Kidney epithelial cell (primary cell): ENCODE data around the gene CC2D2B. TPM values are rescaled to one million over a fixed set of nuclear protein-coding genes. Genes with fewer than 3 reads are reported as not detected.
"Not testable (repeated sequence)": the region's sequence is repeated elsewhere in the genome, so short reads cannot be mapped to it uniquely, and the experiment has no call there.

Source experiments
- DNase-seq: peaks from one replicate; pipeline ENCODE4 v3.0.0-alpha.2; 2010; ENCODE audit warnings: low read depth
- H3K27me3 ChIP-seq: 2 replicates; pipeline ENCODE4 v1.6.0; 2011; ENCODE audit warnings: low read length; ENCODE audit not compliant: control insufficient read depth, insufficient read depth
- H3K36me3 ChIP-seq: 2 replicates; pipeline ENCODE4 v1.5.1; 2011; ENCODE audit warnings: low read length; ENCODE audit not compliant: control insufficient read depth, insufficient read depth
- H3K4me3 ChIP-seq: 2 replicates; pipeline ENCODE4 v1.5.1; 2011; ENCODE audit warnings: low read depth, mild to moderate bottlenecking, control low read depth, low read length
- total RNA-seq: library from RNA; depleted of rRNA; stranded (reverse); fragments of >200 nt; gene quantifications from 2 replicates; pipeline ENCODE4 v1.2.3, GENCODE V29; 2015
- TF ChIP-seq, protein P1 (sequence below): IDR thresholded peaks from 2 replicates; pipeline ENCODE4 v1.5.1; 2011; ENCODE audit warnings: mild to moderate bottlenecking, moderate library complexity, low read length, control low read depth, inconsistent platforms; ENCODE audit not compliant: insufficient read depth, poor library complexity, severe bottlenecking

CC2D2B gene
- total RNA-seq, 1 donor from 2014 or later, result not detected

DNA sequence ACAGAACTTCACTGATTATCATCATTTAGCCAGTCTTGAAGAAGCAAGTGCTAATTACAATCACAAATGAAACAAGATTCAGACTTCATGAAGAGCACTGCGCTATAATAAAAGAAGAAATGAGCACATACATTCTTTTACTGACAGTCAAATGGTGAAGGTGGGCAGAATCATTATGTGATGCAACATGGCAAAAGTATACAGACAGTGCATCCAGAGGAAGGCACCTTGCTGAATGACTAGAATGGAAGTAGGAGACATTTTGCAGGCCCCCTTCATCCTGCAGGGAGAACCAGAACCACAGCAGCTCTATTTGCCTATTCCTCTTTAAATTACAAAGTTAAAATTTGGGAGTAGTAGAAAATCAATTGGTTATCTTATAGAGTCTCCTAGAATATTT lies 31.0 kb upstream of the CC2D2B start:
- H3K27me3 ChIP-seq, result no peaks in the 10 kb centered on the region
- TF ChIP-seq, protein P1, sequence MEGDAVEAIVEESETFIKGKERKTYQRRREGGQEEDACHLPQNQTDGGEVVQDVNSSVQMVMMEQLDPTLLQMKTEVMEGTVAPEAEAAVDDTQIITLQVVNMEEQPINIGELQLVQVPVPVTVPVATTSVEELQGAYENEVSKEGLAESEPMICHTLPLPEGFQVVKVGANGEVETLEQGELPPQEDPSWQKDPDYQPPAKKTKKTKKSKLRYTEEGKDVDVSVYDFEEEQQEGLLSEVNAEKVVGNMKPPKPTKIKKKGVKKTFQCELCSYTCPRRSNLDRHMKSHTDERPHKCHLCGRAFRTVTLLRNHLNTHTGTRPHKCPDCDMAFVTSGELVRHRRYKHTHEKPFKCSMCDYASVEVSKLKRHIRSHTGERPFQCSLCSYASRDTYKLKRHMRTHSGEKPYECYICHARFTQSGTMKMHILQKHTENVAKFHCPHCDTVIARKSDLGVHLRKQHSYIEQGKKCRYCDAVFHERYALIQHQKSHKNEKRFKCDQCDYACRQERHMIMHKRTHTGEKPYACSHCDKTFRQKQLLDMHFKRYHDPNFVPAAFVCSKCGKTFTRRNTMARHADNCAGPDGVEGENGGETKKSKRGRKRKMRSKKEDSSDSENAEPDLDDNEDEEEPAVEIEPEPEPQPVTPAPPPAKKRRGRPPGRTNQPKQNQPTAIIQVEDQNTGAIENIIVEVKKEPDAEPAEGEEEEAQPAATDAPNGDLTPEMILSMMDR, result no peak
- no peak overlapping the region for H3K4me3 ChIP-seq
- H3K36me3 ChIP-seq, result no peaks in the 10 kb centered on the region
- no peak for DNase-seq

DNA sequence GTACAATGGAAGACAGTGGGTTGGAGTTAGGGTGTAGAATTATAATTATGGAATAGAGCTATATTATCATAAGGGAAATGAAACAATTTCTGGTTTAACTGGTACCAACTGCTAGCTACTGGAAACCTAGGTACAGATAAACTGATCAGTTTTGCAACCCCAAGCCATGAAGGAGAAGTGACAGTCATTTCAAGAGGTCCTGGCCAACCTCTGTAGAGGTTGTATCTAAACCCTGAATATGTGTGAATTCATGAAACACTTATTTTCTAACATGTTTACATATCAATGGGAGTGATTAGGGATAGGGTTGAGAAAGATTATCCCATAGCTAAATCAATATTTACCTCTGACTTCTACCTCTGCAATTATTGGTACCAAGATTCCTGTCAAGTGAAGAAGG lies 29.9 kb upstream of the CC2D2B start:
- Histone ChIP-seq H3K36me3 (no peaks in the 10 kb centered on the region), H3K4me3 (no peak overlapping the region), H3K27me3 (no peaks in the 10 kb centered on the region)
- TF ChIP-seq, protein P1, result no peak
- no peak for DNase-seq

DNA sequence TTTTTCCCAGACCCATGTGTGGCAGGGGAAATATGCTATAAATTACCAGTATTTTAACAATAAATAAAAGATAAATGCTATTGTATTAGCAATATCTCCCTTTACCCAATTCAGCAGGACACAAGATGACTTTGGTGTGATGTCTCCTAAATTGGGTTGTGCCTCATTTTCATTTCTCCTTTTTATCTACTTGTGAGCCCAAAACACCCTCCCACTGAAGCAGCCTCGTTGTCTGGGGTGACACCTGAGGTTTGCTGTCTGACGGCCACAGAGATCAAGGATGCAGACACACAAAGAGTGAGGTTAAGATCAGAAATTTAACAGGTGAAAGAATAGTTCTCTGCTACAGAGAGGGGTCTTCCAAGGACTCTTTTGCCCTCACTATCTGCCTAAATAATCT lies 27.1 kb upstream of the CC2D2B start:
- TF ChIP-seq, protein P1, result no peak
- no peaks in the 10 kb centered on the region for H3K36me3 ChIP-seq

DNA sequence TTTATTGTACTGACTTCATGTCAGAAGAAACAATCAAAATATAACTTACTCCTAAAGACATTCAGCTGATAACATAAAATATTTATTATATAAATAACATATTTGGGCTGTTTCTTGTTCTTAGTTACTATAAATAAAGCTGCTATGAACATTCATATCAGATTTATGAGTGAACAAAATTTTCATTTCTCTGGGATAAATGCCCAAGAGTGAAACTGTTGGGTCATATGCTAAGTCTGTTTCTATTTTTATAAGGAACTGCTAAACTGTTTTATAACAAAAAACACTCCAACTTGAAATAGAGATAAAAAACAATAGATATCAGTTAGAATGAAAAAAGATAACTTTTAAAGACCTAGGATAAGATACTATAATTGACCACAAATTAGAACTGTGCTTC lies 26.5 kb upstream of the CC2D2B start:
- Histone ChIP-seq H3K4me3 (no peak overlapping the region), H3K27me3 (no peaks in the 10 kb centered on the region), H3K36me3 (no peaks in the 10 kb centered on the region)
- no peak for DNase-seq
- TF ChIP-seq, protein P1, result no peak

More for the DNA sequence above, 27.1 kb upstream of the CC2D2B start:
- H3K27me3 ChIP-seq, result no peaks in the 10 kb centered on the region
- no peak overlapping the region for H3K4me3 ChIP-seq
- no peak for DNase-seq

DNA sequence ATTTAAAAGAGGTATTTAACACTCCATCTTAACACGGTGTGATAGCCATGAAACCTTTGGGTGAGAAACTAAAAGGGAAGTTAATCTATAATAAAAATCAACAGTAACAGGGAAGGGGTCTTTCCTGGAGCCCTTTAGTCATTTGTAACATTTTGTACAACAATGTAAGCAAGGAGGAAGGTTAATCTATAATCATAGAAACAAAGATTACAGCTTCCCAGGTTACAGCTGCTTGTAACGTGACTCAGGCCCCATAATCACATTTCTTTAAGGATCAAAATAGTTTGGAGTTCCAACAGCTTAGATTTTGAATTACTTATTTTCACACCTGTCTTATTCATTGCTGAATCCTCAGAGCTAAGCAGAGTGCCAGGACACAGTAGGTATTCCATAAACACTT lies 17.9 kb upstream of the CC2D2B start:
- Histone ChIP-seq H3K36me3 (no peaks in the 10 kb centered on the region), H3K4me3 (no peak overlapping the region), H3K27me3 (no peaks in the 10 kb centered on the region)
- TF ChIP-seq, protein P1, result no peak
- DNase-seq, result no peak

DNA sequence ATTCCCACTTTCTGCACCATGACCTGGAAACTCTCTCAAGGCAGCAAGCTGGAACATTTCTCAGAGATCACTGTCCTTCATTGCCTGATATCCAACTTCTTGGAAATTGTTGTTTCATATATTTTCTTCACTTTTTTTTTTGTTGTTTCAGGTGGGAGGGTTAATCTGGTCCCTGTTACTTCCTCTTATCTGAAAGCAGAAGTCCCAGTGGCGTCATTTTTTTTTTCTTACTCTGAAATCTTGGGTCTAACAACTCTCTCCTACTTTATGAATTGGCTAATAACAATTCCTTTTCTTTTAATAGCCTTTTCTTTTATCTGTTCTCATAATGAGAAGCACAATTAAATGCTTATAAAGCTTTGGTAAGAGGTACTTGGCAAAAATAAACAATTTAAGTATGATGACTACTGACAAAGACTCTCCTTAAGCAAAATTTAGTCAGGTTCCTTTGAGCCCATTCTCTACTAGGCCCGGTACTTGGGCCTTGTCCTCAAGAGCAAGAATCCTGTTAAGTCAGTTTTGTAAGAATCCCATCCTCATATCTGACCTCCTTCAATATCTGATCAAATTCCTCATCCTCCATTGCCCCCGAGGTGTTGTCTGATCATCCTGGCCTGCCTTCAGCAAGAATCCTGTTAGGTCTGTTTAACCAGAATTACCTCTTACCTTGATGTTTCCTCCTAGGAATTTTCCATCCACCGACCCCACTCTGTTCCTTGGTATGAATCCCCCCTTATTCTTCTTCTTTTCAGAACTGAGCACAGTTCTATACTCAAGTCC lies 11.5 kb upstream of the CC2D2B start:
- TF ChIP-seq, protein P1, result no peak
- H3K27me3 ChIP-seq, result no peaks in the 10 kb centered on the region
- no peak for DNase-seq
- H3K36me3 ChIP-seq, result no peaks in the 10 kb centered on the region
- H3K4me3 ChIP-seq, result no peak overlapping the region

DNA sequence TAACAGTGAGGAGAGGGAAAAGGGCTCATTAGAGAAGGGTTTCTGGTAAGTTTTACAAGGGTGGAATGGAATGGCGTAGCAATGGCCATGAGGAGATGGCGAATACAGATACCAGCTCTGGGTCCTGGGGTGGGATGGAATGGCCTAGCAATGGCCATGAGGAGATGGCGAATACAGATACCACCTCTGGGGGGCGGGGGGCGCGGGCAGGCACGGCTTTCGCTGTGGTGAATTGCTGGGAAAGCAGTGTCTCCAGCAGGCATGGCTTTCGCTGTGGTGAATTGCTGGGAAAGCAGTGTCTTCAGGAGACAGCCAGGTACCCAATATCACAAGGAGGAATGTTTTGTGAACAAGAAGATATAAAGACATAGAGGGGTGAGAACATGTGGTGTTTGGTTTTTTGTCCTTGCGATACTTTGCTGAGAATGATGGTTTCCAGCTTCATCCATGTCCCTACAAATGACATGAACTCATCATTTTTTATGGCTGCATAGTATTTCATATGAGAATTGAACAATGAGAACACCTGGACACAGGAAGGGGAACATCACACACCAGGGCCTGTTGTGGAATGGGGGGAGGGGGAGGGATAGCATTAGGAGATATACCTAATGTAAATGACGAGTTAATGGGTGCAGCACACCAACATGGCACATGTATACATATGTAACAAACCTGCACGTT lies 1.7 kb upstream of the CC2D2B start:
- not testable (repeated sequence) for H3K4me3 ChIP-seq, DNase-seq, H3K27me3 ChIP-seq, H3K36me3 ChIP-seq
